ENCODE results near the gene SPRY1. TPM values are rescaled to one million over a fixed set of nuclear protein-coding genes. Genes with fewer than 3 reads are reported as not detected.

Gene SPRY1
- total and polyA plus RNA-seq, 2 of the 8 experiments (the other 6 are each of a cell fraction or from before 2014, with no cell fraction given), result 11.7 to 56.2 TPM

DNA sequence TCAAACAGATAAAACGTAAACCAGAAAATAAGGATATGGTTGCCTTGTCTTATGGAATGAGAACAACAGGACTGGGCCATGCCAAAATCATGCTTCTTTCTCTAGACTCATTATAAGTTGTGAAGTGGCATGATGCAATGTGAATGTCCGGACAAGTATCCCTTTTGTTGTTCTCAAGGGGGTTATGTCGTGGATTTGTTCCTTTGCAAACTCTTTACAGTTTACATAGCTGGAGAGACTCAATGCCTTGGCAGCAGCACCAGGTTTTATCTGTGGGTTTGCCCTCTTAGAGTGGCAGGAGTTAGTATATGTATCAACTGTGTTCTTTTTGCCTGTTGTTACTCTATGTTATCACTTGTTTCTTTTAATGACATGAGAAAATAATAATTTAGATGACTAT lies 41.4 kb downstream of the SPRY1 start:
- Histone ChIP-seq H3K56ac (replicated peaks; ENCODE audit: insufficient read length, low read depth, low read length) (no peak overlapping the region), H2AK5ac (ENCODE audit: low read depth, low read length) (no peak overlapping the region), H3K36me3 (ENCODE audit: control insufficient read depth in 2 of 4, insufficient read depth in 4 of 4, low read length in 3 of 4) (peaks cover 0 to 7% (median 0%) of the 10 kb centered on the region in 4 experiments; a peak in 1 of 8 replicates), H3K9me3 (ENCODE audit: insufficient read depth in 2 of 2, low read depth in 1 of 2, low read length in 1 of 2) (peaks cover 8 to 19% of the 10 kb centered on the region in 2 experiments; a peak in 3 of 4 replicates), H4K91ac (replicated peaks; ENCODE audit: insufficient read length, low read length) (no peak overlapping the region), H3K79me1 (ENCODE audit: low read depth, low read length) (no peaks in the 10 kb centered on the region), H2BK20ac (ENCODE audit: low read length) (no peak overlapping the region), H3K14ac (ENCODE audit: insufficient read length) (no peak overlapping the region), H3K27ac (ENCODE audit: low read depth, low read length) (no peak overlapping the region), H3K27me3 (replicated peaks in 1 of 4; ENCODE audit: control insufficient read depth in 3 of 4, extremely low read depth in 1 of 4, insufficient read depth in 3 of 4, low read length in 3 of 4) (no peaks in the 10 kb centered on the region), H4K5ac (ENCODE audit: insufficient read length, low read depth, low read length) (no peak overlapping the region), H3K4me3 (ENCODE audit: extremely low read depth in 1 of 4, insufficient read depth in 2 of 4, low read depth in 3 of 4, low read length in 4 of 4) (no peak overlapping the region), H4K20me1 (replicated peaks in 1 of 2; ENCODE audit: control insufficient read depth in 1 of 2, insufficient read depth in 2 of 2, low read length in 2 of 2) (no peaks in the 10 kb centered on the region), H3K4me2 (ENCODE audit: insufficient read depth in 1 of 2, low read depth in 2 of 2, low read length in 2 of 2) (no peak overlapping the region), H2BK15ac (ENCODE audit: low read length) (no peak overlapping the region), H3K23ac (ENCODE audit: insufficient read length) (no peak overlapping the region), H4K8ac (ENCODE audit: extremely low read depth, insufficient read depth, low read length) (no peak overlapping the region), H3K18ac (ENCODE audit: extremely low read depth, low read length) (no peak overlapping the region), H3K79me2 (ENCODE audit: control insufficient read depth in 1 of 2, insufficient read depth in 2 of 2, low read length in 2 of 2) (no peaks in the 10 kb centered on the region), H3K4ac (replicated peaks; ENCODE audit: insufficient read length, low read depth, low read length) (no peak overlapping the region), H2BK120ac (replicated peaks; ENCODE audit: low read depth, low read length) (no peak overlapping the region), H2AFZ (ENCODE audit: low read length) (no peak overlapping the region), H3K23me2 (ENCODE audit: low read depth, low read length) (no peaks in the 10 kb centered on the region), H2BK5ac (ENCODE audit: low read depth, low read length) (no peak overlapping the region), H2BK12ac (ENCODE audit: low read depth, low read length) (no peak overlapping the region), H3K4me1 (replicated peaks in 1 of 4; ENCODE audit: control insufficient read depth in 3 of 4, insufficient read depth in 4 of 4, low read length in 3 of 4) (peaks cover 0 to under 1% (median 0%) of the 10 kb centered on the region in 4 experiments; a peak in 1 of 7 replicates), H3K9ac (replicated peaks in 1 of 4; ENCODE audit: extremely low read depth in 1 of 4, low read depth in 3 of 4, low read length in 3 of 4) (no peak overlapping the region)
- FAIRE-seq (no peak), DNase-seq (ENCODE audit: low read depth in 1 of 2, low spot score in 2 of 2) (no peak)
- WGBS, 2 experiments (ENCODE audit: extremely low coverage in 1 of 2, insufficient coverage in 1 of 2, insufficient read length in 1 of 2, insufficient replicate concordance in 2 of 2, low coverage in 1 of 2, low lambda C conversion rate in 2 of 2, missing lambda C conversion rate in 1 of 2), result 64% methylated on average over 3 of the region's 3 CpGs; no CpG with 5 or more reads in 1 of the 2 experiments
- ChIA-PET CTCF (ENCODE audit: partially characterized antibody) (interaction anchor here (2.1 kb wide), 1 partner anchor 12 kb away, joined by 6 read pairs; no protein-coding TSS in a partner anchor), POLR2A (ENCODE audit: partially characterized antibody) (no interaction called here)
- TF ChIP-seq SUZ12 (IDR thresholded peaks at IDR 0.05; ENCODE audit: low read length) (no peak), RNF2 (IDR thresholded peaks at IDR 0.05; ENCODE audit: borderline replicate concordance, low read depth, low read length, missing control alignments, poor library complexity, severe bottlenecking) (no peak), TAF7 (optimal IDR thresholded peaks at IDR 0.05; ENCODE audit: borderline replicate concordance, low read depth, low read length) (no peak), POLR2A (IDR thresholded peaks at IDR 0.05; ENCODE audit: control extremely low read depth in 1 of 2, low read depth in 2 of 2, low read length in 2 of 2) (no peak), SIN3A (conservative IDR thresholded peaks at IDR 0.05 in 1 of 2, IDR thresholded peaks at IDR 0.05 in 1 of 2; ENCODE audit: low read depth in 1 of 2, low read length in 2 of 2) (no peak), JUND (IDR thresholded peaks at IDR 0.05; ENCODE audit: low read length) (no peak), BACH1 (IDR thresholded peaks at IDR 0.05; ENCODE audit: low read length) (no peak)
